Activated T-cell treated with anti-CD3 and anti-CD28 coated beads, Interleukin-2, amount 50 U/mL, for 4 hours (primary cell): Measurements from ENCODE around the gene PPP1R16B. TPM values are rescaled to one million over a fixed set of nuclear protein-coding genes. Genes with fewer than 3 reads are reported as not detected.

ENCODE experiments used
- ATAC-seq, 2 donors: fragments of 200-7000 bp; cut with Tn5 transposase; one replicate each; pipeline ENCODE4 v1.10.0; 2021
- DNase-seq: peaks from one replicate; pipeline ENCODE4 v3.0.0-alpha.2; 2020
- H3K27me3 Mint-ChIP-seq: one replicate; pipeline ENCODE4 v1.8.0; 2021; ENCODE audit warnings: low read depth, mixed read lengths
- H3K36me3 Mint-ChIP-seq: one replicate; pipeline ENCODE4 v1.8.0; 2022; ENCODE audit warnings: mixed read lengths; ENCODE audit not compliant: insufficient read depth
- H3K4me1 Mint-ChIP-seq: one replicate; pipeline ENCODE4 v1.8.0; 2021; ENCODE audit warnings: low read depth, mixed read lengths
- H3K4me3 Mint-ChIP-seq: one replicate; pipeline ENCODE4 v1.8.0; 2021; ENCODE audit warnings: mild to moderate bottlenecking, moderate library complexity, mixed read lengths
- H3K9me3 Mint-ChIP-seq: one replicate; pipeline ENCODE4 v1.8.0; 2021; ENCODE audit warnings: mixed read lengths
- total RNA-seq, 3 donors: library from RNA; stranded (reverse); gene quantifications; one replicate each; pipeline ENCODE4 v1.2.1, GENCODE V29; 2021

PPP1R16B gene
- total RNA-seq, 3 donors from 2014 or later: 148 to 163 (median 160) TPM

- Mint-ChIP-seq H3K36me3 (peaks cover 31% of the 10 kb centered on the region), H3K4me3 (peak overlapping the region; percentile 34), H3K4me1 (peaks cover 67% of the 10 kb centered on the region), H3K27me3 (no peaks in the 10 kb centered on the region), H3K9me3 (no peaks in the 10 kb centered on the region)
- DNase-seq (peak; percentile 53), ATAC-seq (peak; percentile 35 to 42)
Observed at GRCh38 chr20:38840053-38840893, 34.8 kb downstream of the PPP1R16B start.

GRCh38 chr20:38840894-38841470 lies 35.5 kb downstream of the PPP1R16B start:
- no peak for ATAC-seq
- H3K9me3 Mint-ChIP-seq: no peaks in the 10 kb centered on the region
- peaks cover 37% of the 10 kb centered on the region for H3K36me3 Mint-ChIP-seq
- peaks cover 74% of the 10 kb centered on the region for H3K4me1 Mint-ChIP-seq
- peak overlapping the region; percentile 34 for H3K4me3 Mint-ChIP-seq
- H3K27me3 Mint-ChIP-seq: no peaks in the 10 kb centered on the region
- no peak for DNase-seq

DNA sequence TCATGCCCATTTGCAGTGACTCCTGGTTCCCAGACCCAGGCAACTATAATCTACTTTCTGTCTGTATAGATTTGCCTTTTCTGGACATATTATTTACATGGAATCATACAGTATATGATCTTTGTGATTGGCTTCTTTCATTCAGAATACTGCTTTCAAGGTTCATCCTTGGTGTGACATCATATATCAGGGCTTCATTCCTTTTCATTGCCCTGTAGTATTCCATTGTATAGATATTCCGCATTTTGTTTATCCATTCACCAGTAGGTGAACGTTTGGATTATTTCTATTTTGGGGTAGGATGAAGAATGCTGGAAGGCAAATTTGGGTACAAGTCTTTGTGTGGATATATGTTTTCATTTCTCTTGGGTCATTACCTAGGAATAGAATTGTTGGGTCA lies 36.1 kb downstream of the PPP1R16B start:
- peak overlapping the region; percentile 77 for H3K4me3 Mint-ChIP-seq
- no peaks in the 10 kb centered on the region for H3K9me3 Mint-ChIP-seq
- DNase-seq: no peak
- peaks cover 39% of the 10 kb centered on the region for H3K36me3 Mint-ChIP-seq
- H3K4me1 Mint-ChIP-seq: peaks cover 79% of the 10 kb centered on the region
- H3K27me3 Mint-ChIP-seq: no peaks in the 10 kb centered on the region
- no peak for ATAC-seq

DNA sequence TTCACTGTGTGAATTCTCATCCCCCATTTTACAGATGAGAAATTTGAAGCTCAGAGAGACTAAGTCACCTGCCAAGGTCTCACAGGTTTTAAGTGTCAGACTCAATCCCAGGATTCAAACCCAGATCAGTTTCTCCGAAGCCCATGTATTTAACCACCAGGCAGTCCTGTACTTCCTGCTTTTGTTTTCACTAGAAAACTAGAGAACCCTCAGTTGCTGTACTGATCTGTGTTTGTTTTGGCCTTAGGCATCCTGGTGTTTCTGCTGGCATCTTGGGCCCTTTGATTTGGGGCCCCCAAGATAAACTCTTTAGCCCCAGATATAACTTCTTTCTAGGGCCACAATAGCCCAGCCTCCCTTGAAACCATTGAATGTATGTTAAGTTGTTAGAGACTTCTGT lies 36.5 kb downstream of the PPP1R16B start:
- Mint-ChIP-seq H3K27me3 (no peaks in the 10 kb centered on the region), H3K9me3 (no peaks in the 10 kb centered on the region), H3K4me3 (peak overlapping the region; percentile 77), H3K36me3 (peaks cover 35% of the 10 kb centered on the region), H3K4me1 (peaks cover 80% of the 10 kb centered on the region)
- ATAC-seq: peak in 1 of 2 donors; percentile 35
- no peak for DNase-seq

DNA sequence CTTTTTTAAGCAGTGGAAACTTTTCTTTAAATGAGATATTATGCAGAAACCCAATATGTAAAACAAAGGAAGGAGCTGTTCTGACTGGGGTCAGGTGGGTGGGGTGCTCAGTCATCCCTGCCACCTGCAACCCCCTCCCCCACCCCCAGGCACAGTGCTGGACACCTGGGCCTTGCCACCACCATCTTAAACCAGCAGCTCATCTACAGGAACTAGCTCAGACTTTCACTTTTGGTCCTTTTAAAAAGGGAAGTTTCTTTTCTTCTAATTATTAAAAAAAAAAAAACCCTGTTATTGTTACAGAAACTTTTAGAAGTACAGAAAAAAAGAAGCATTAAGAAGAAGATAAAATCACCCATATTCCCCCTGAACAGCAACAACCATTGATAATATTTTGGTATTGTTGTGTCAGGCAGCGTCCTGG lies 37.1 kb downstream of the PPP1R16B start:
- Mint-ChIP-seq H3K36me3 (peaks cover 36% of the 10 kb centered on the region), H3K4me3 (peak overlapping the region; percentile 77), H3K27me3 (no peaks in the 10 kb centered on the region), H3K4me1 (peaks cover 85% of the 10 kb centered on the region), H3K9me3 (no peaks in the 10 kb centered on the region)
- peak; percentile 65 to 72 for ATAC-seq
- DNase-seq: peak; percentile 55

DNA sequence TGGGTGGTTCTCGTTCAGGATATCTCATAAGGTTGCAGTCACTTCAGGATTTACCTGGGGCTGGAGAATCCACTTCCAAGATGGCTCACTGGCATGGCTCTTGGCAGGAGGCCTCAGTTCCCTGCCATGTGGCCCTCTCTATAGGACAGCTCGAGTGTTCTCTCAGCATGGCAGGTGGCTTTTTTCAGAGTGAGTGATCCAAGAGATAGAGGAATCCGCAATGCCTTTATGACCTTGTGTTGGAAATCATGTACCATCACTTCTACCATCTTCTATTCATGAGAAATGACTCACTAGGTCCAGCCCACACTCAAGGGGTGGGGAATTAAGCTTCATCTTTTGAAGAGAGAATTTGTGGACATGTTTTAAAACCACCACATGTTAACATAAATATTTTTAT lies 37.8 kb downstream of the PPP1R16B start:
- Mint-ChIP-seq H3K4me1 (peaks cover 90% of the 10 kb centered on the region), H3K27me3 (no peaks in the 10 kb centered on the region), H3K4me3 (peak overlapping the region; percentile 77), H3K9me3 (no peaks in the 10 kb centered on the region), H3K36me3 (peaks cover 36% of the 10 kb centered on the region)
- ATAC-seq (peak; percentile 79 to 81), DNase-seq (peak; percentile 41)

- H3K27me3 Mint-ChIP-seq: no peaks in the 10 kb centered on the region
- H3K4me3 Mint-ChIP-seq: peak overlapping the region; percentile 50
- peaks cover 31% of the 10 kb centered on the region for H3K36me3 Mint-ChIP-seq
- no peak for DNase-seq
- ATAC-seq: no peak
- H3K4me1 Mint-ChIP-seq: peaks cover 92% of the 10 kb centered on the region
- no peaks in the 10 kb centered on the region for H3K9me3 Mint-ChIP-seq
Observed at GRCh38 chr20:38844963-38845362, 39.5 kb downstream of the PPP1R16B start.

DNA sequence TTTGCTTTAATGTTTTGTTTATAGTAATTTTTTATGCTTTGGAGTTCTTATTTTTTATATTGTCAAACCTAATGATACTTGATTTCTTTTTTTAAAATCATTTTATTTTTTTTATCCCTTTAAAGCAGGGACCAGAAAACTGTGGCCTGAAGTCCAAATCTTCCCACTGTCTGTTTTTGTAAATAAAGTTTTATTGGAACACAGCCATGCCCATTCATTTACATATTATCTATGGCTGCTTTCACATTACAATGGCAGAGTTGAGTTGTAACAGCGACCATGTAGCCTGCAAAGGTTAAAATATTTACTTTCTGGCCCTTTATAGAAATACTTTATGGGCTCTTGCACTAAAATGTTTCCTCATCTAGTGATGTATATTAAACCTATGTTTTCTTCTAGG lies 42.3 kb downstream of the PPP1R16B start:
- DNase-seq (no peak), ATAC-seq (no peak)
- H3K36me3 Mint-ChIP-seq: peaks cover 28% of the 10 kb centered on the region
- H3K4me1 Mint-ChIP-seq: peaks cover 72% of the 10 kb centered on the region
- H3K27me3 Mint-ChIP-seq: no peaks in the 10 kb centered on the region
- no peaks in the 10 kb centered on the region for H3K9me3 Mint-ChIP-seq
- H3K4me3 Mint-ChIP-seq: no peak overlapping the region

DNA sequence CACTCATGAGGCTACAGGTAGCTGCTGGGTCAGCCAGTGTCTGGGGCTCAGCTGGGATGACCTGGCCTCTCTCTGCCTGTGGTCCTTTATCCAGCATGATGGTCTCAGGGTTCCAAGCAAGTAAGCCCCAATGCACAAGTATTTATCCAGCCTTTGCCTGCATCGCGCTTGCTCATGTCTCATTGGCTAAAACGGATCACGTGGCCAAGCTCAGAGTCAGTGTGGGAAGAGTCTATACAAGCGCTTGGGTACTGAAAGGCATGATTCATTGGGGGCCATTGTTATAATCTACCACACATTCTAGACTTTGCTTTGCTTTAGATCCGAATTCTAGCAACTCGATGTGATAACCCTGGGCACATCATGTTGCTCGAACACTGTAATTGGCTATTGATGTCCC lies 48.3 kb downstream of the PPP1R16B start:
- Mint-ChIP-seq H3K36me3 (peaks cover 43% of the 10 kb centered on the region), H3K4me3 (no peak overlapping the region), H3K27me3 (no peaks in the 10 kb centered on the region)

GRCh38 chr20:38854654-38855066 lies 49.2 kb downstream of the PPP1R16B start:
- DNase-seq (no peak), ATAC-seq (no peak)
- Mint-ChIP-seq H3K27me3 (no peaks in the 10 kb centered on the region), H3K4me1 (peaks cover 72% of the 10 kb centered on the region), H3K4me3 (no peak overlapping the region), H3K36me3 (peaks cover 38% of the 10 kb centered on the region), H3K9me3 (no peaks in the 10 kb centered on the region)

More for the DNA sequence above, 48.3 kb downstream of the PPP1R16B start:
- DNase-seq (no peak), ATAC-seq (no peak)
- Mint-ChIP-seq H3K4me1 (peaks cover 72% of the 10 kb centered on the region), H3K9me3 (no peaks in the 10 kb centered on the region)

GRCh38 chr20:38855356-38855755 lies 49.9 kb downstream of the PPP1R16B start:
- no peak overlapping the region for H3K4me3 Mint-ChIP-seq
- H3K9me3 Mint-ChIP-seq: no peaks in the 10 kb centered on the region
- no peak for ATAC-seq
- H3K27me3 Mint-ChIP-seq: no peaks in the 10 kb centered on the region
- DNase-seq: no peak
- H3K4me1 Mint-ChIP-seq: peaks cover 69% of the 10 kb centered on the region
- peaks cover 36% of the 10 kb centered on the region for H3K36me3 Mint-ChIP-seq

GRCh38 chr20:38856570-38856969 lies 51.1 kb downstream of the PPP1R16B start:
- H3K27me3 Mint-ChIP-seq: no peaks in the 10 kb centered on the region
- no peak overlapping the region for H3K4me3 Mint-ChIP-seq
- ATAC-seq (no peak), DNase-seq (no peak)
- H3K36me3 Mint-ChIP-seq: peaks cover 36% of the 10 kb centered on the region
- peaks cover 79% of the 10 kb centered on the region for H3K4me1 Mint-ChIP-seq
- H3K9me3 Mint-ChIP-seq: no peaks in the 10 kb centered on the region

- H3K36me3 Mint-ChIP-seq: peaks cover 31% of the 10 kb centered on the region
- peaks cover 85% of the 10 kb centered on the region for H3K4me1 Mint-ChIP-seq
- no peak overlapping the region for H3K4me3 Mint-ChIP-seq
- no peaks in the 10 kb centered on the region for H3K9me3 Mint-ChIP-seq
- ATAC-seq: no peak
- DNase-seq: no peak
- H3K27me3 Mint-ChIP-seq: no peaks in the 10 kb centered on the region
Observed at GRCh38 chr20:38857703-38858102, 52.2 kb downstream of the PPP1R16B start.

GRCh38 chr20:38859070-38859690 lies 53.7 kb downstream of the PPP1R16B start:
- Mint-ChIP-seq H3K4me1 (peaks cover 88% of the 10 kb centered on the region), H3K4me3 (no peak overlapping the region), H3K36me3 (peaks cover 25% of the 10 kb centered on the region), H3K9me3 (no peaks in the 10 kb centered on the region), H3K27me3 (no peaks in the 10 kb centered on the region)
- ATAC-seq (peak; percentile 30 to 44), DNase-seq (peak; percentile 42)
